Effector memory CD4-positive, alpha-beta T cell (primary cell): ENCODE results near the gene KCTD5.

Experiments
- DNase-seq, 3 donors: peaks; one replicate each; pipeline ENCODE4 v3.0.0-alpha.2; 2020
- H3K27ac ChIP-seq: 2 replicates; pipeline ENCODE4 v1.7.0; 2013; ENCODE audit warnings: mild to moderate bottlenecking, low read length, moderate library complexity; ENCODE audit not compliant: insufficient read depth, poor library complexity, severe bottlenecking
- H3K27me3 ChIP-seq: replicated peaks from 2 replicates; pipeline ENCODE4 v1.7.0; 2013; ENCODE audit warnings: mild to moderate bottlenecking, low read length; ENCODE audit not compliant: insufficient read depth, control insufficient read depth, poor library complexity, severe bottlenecking
- H3K36me3 ChIP-seq: 2 replicates; pipeline ENCODE4 v1.7.0; 2013; ENCODE audit warnings: mild to moderate bottlenecking, low read length, moderate library complexity; ENCODE audit not compliant: control insufficient read depth, insufficient read depth
- H3K4me1 ChIP-seq: 2 replicates; pipeline ENCODE4 v1.7.0; 2013; ENCODE audit warnings: low read length, mild to moderate bottlenecking; ENCODE audit not compliant: control insufficient read depth, insufficient read depth, poor library complexity, severe bottlenecking
- H3K4me3 ChIP-seq: 2 replicates; pipeline ENCODE4 v1.7.0; 2013; ENCODE audit warnings: low read length, low read depth, mild to moderate bottlenecking; ENCODE audit not compliant: insufficient read depth, poor library complexity, severe bottlenecking
- H3K9me3 ChIP-seq: 2 replicates; pipeline ENCODE4 v1.7.0; 2013; ENCODE audit warnings: mild to moderate bottlenecking, low read length, moderate library complexity; ENCODE audit not compliant: control insufficient read depth

KCTD5 gene

GRCh38 chr16:2740476-2740875 lies 58.2 kb downstream of the KCTD5 start:
- H3K27me3 ChIP-seq: no peaks in the 10 kb centered on the region
- no peak overlapping the region for H3K4me3 ChIP-seq
- no peaks in the 10 kb centered on the region for H3K9me3 ChIP-seq
- DNase-seq: no peak
- no peaks in the 10 kb centered on the region for H3K4me1 ChIP-seq
- no peaks in the 10 kb centered on the region for H3K36me3 ChIP-seq
- no peak overlapping the region for H3K27ac ChIP-seq

GRCh38 chr16:2741168-2741567 lies 58.8 kb downstream of the KCTD5 start:
- H3K27me3 ChIP-seq: no peaks in the 10 kb centered on the region
- H3K4me1 ChIP-seq: no peaks in the 10 kb centered on the region
- DNase-seq: no peak
- H3K9me3 ChIP-seq: no peaks in the 10 kb centered on the region
- H3K36me3 ChIP-seq: no peaks in the 10 kb centered on the region
- no peak overlapping the region for H3K27ac ChIP-seq
- H3K4me3 ChIP-seq: no peak overlapping the region

GRCh38 chr16:2742323-2743006 lies 60.1 kb downstream of the KCTD5 start:
- DNase-seq: no peak
- H3K36me3 ChIP-seq: no peaks in the 10 kb centered on the region
- H3K27me3 ChIP-seq: no peaks in the 10 kb centered on the region
- no peaks in the 10 kb centered on the region for H3K4me1 ChIP-seq
- H3K4me3 ChIP-seq: no peak overlapping the region
- H3K9me3 ChIP-seq: no peaks in the 10 kb centered on the region
- no peak overlapping the region for H3K27ac ChIP-seq

- Histone ChIP-seq H3K4me1 (no peaks in the 10 kb centered on the region), H3K9me3 (no peaks in the 10 kb centered on the region), H3K27me3 (no peaks in the 10 kb centered on the region), H3K36me3 (no peaks in the 10 kb centered on the region), H3K4me3 (no peak overlapping the region), H3K27ac (no peak overlapping the region)
- no peak for DNase-seq
Measured at GRCh38 chr16:2743007-2743810, 60.9 kb downstream of the KCTD5 start.

GRCh38 chr16:2744711-2745110 lies 62.4 kb downstream of the KCTD5 start:
- no peak for DNase-seq
- H3K4me3 ChIP-seq: no peak overlapping the region
- no peaks in the 10 kb centered on the region for H3K36me3 ChIP-seq
- H3K27me3 ChIP-seq: no peaks in the 10 kb centered on the region
- no peaks in the 10 kb centered on the region for H3K9me3 ChIP-seq
- H3K27ac ChIP-seq: no peak overlapping the region
- no peaks in the 10 kb centered on the region for H3K4me1 ChIP-seq

GRCh38 chr16:2745116-2745890 lies 63.0 kb downstream of the KCTD5 start:
- no peaks in the 10 kb centered on the region for H3K4me1 ChIP-seq
- H3K9me3 ChIP-seq: no peaks in the 10 kb centered on the region
- DNase-seq: no peak
- H3K27ac ChIP-seq: no peak overlapping the region
- no peak overlapping the region for H3K4me3 ChIP-seq
- no peaks in the 10 kb centered on the region for H3K27me3 ChIP-seq
- H3K36me3 ChIP-seq: no peaks in the 10 kb centered on the region

GRCh38 chr16:2745961-2746360 lies 63.6 kb downstream of the KCTD5 start:
- H3K36me3 ChIP-seq: no peaks in the 10 kb centered on the region
- H3K9me3 ChIP-seq: no peaks in the 10 kb centered on the region
- H3K4me3 ChIP-seq: no peak overlapping the region
- H3K4me1 ChIP-seq: no peaks in the 10 kb centered on the region
- no peak for DNase-seq
- no peak overlapping the region for H3K27ac ChIP-seq
- no peaks in the 10 kb centered on the region for H3K27me3 ChIP-seq

GRCh38 chr16:2748757-2749455 lies 66.6 kb downstream of the KCTD5 start:
- H3K9me3 ChIP-seq: no peaks in the 10 kb centered on the region
- DNase-seq: no peak
- H3K27me3 ChIP-seq: no peaks in the 10 kb centered on the region
- H3K36me3 ChIP-seq: no peaks in the 10 kb centered on the region
- no peak overlapping the region for H3K4me3 ChIP-seq
- H3K27ac ChIP-seq: no peak overlapping the region
- H3K4me1 ChIP-seq: peaks cover 3% of the 10 kb centered on the region

- Histone ChIP-seq H3K4me1 (peaks cover 7% of the 10 kb centered on the region), H3K27ac (no peak overlapping the region), H3K4me3 (no peak overlapping the region), H3K27me3 (no peaks in the 10 kb centered on the region), H3K36me3 (no peaks in the 10 kb centered on the region), H3K9me3 (no peaks in the 10 kb centered on the region)
- DNase-seq: no peak
Measured at GRCh38 chr16:2749476-2749875, 67.2 kb downstream of the KCTD5 start.
